Calu3 (cell line): ENCODE data around the gene CDK5RAP1. TPM values are rescaled to one million over a fixed set of nuclear protein-coding genes. Genes with fewer than 3 reads are reported as not detected.

ENCODE experiments used
- Bru-seq: library from RNA; stranded (reverse); fragments of 400-500 nt; gene quantifications from one replicate; lab custom pipeline; 2021; lab: Mats Ljungman, UMichigan
- BruChase-seq, 2 experiments: library from RNA; stranded (reverse); fragments of 400-500 nt; gene quantifications; one replicate each; lab custom pipeline; 2021; lab: Mats Ljungman, UMichigan
- BruUV-seq: library from RNA; stranded (reverse); fragments of 400-500 nt; replicated peaks from 2 replicates; lab custom pipeline; 2021; lab: Mats Ljungman, UMichigan
- CTCF ChIA-PET: fragments of 300-600 bp; sonication (Branson Sonifier 250); formaldehyde crosslinking; loops from one replicate; lab custom pipeline; 2022; ENCODE audit warnings: antibody characterized with exemption; lab: Charles Lee
- DNase-seq: peaks from one replicate; pipeline ENCODE4 v3.0.0; 2022
- H3K27ac Mint-ChIP-seq: one replicate; pipeline ENCODE4 v1.8.0; 2022; ENCODE audit warnings: mixed read lengths; ENCODE audit not compliant: unreplicated experiment
- H3K27me3 Mint-ChIP-seq: one replicate; pipeline ENCODE4 v1.8.0; 2022; ENCODE audit warnings: mixed read lengths; ENCODE audit not compliant: unreplicated experiment
- H3K36me3 Mint-ChIP-seq: one replicate; pipeline ENCODE4 v1.8.0; 2022; ENCODE audit warnings: mild to moderate bottlenecking, moderate library complexity, mixed read lengths; ENCODE audit not compliant: insufficient read depth, unreplicated experiment
- H3K4me1 Mint-ChIP-seq: one replicate; pipeline ENCODE4 v1.8.0; 2022; ENCODE audit warnings: mild to moderate bottlenecking, low read depth, mixed read lengths; ENCODE audit not compliant: unreplicated experiment
- H3K4me3 Mint-ChIP-seq: one replicate; pipeline ENCODE4 v1.8.0; 2022; ENCODE audit warnings: mild to moderate bottlenecking, low read depth, moderate library complexity, mixed read lengths; ENCODE audit not compliant: unreplicated experiment
- H3K9me3 Mint-ChIP-seq: one replicate; pipeline ENCODE4 v1.8.0; 2022; ENCODE audit warnings: low read depth, mixed read lengths; ENCODE audit not compliant: unreplicated experiment
- CTCF ChIP-seq: fragments of 200-600 bp; IDR thresholded peaks from one replicate; pipeline ENCODE4 v1.8.0; 2022; ENCODE audit warnings: antibody characterized with exemption; ENCODE audit not compliant: unreplicated experiment
- intact Hi-C: fragments of 100-400 bp; cut with micrococcal nuclease; formaldehyde crosslinking; loops from one replicate; pipeline ENCODE4 v1.10.0; 2022; ENCODE audit not compliant: unreplicated experiment
- long read RNA-seq: library from polyadenylated mRNA; stranded (forward); transcript quantifications from one replicate; pipeline ENCODE4 v2.0.0, GENCODE V29; 2022
- total RNA-seq: library from RNA; stranded (reverse); gene quantifications from 2 replicates; pipeline ENCODE4 v1.2.3, GENCODE V29; 2022

The CDK5RAP1 gene
- total RNA-seq, result 63.6 and 65.8 TPM in 2 replicates
- Bru-seq, nascent RNA, result percentile 86 among the genes with signal in this experiment
- BruChase-seq, experiment 1, labeled RNA remaining after a 6-hour chase, result percentile 85 among the genes with signal in this experiment
- BruChase-seq, experiment 2, labeled RNA remaining after a 2-hour chase, result percentile 86 among the genes with signal in this experiment
- long read RNA-seq, transcript CDK5RAP1-202 (14 exons, 2,122 nt), result major isoform, 75 of 125 reads
- long read RNA-seq, partial matches to known transcripts, result 3 of 125 reads
- long read RNA-seq, other reads (novel, unspliced or antisense), result 41 of 125 reads

GRCh38 chr20:33401184-33401920 lies at the start of gene CDK5RAP1:
Gene CDK5RAP1 (minus strand): TSS chr20:33401519. CDS start chr20:33397064, 4,455 bp downstream.
- Mint-ChIP-seq H3K36me3 (peaks cover 26% of the 10 kb centered on the region), H3K27me3 (no peaks in the 10 kb centered on the region), H3K4me1 (peaks cover 19% of the 10 kb centered on the region), H3K27ac (peak within 1 kb of the TSS; percentile 64), H3K4me3 (peak within 1 kb of the TSS; percentile 99), H3K9me3 (no peaks in the 10 kb centered on the region)
- intact Hi-C loops, result loop anchor here (1.0 to 5.0 kb wide), 2 partner anchors 43 to 266 kb away; partner anchors contain the start of gene ACTL10
- CTCF ChIA-PET, result interaction anchor here (0.5 to 2.6 kb wide), 10 partner anchors 10 to 537 kb away, joined by 3 to 13 read pairs (median 4); partner anchors contain the start of genes ACTL10 and SNTA1
- TF ChIP-seq CTCF, result no peak
- BruUV-seq, result no TSS peak
- DNase-seq, result peak; percentile 91

GRCh38 chr20:33450867-33451266 lies 49.5 kb upstream of the CDK5RAP1 start:
- no peak for TF ChIP-seq CTCF
- H3K27ac Mint-ChIP-seq, result no peak overlapping the region
- peak; percentile 75 for DNase-seq
- intact Hi-C loops, result no loop called here
- H3K27me3 Mint-ChIP-seq, result no peaks in the 10 kb centered on the region
- H3K36me3 Mint-ChIP-seq, result no peaks in the 10 kb centered on the region
- CTCF ChIA-PET, result interaction anchor here (0.7 kb wide), 1 partner anchor 213 kb away, joined by 3 read pairs; no protein-coding TSS in a partner anchor
- no TSS peak for BruUV-seq
- no peaks in the 10 kb centered on the region for H3K9me3 Mint-ChIP-seq
- no peaks in the 10 kb centered on the region for H3K4me1 Mint-ChIP-seq
- no peak overlapping the region for H3K4me3 Mint-ChIP-seq

GRCh38 chr20:33445881-33446625 lies 44.7 kb upstream of the CDK5RAP1 start:
- H3K27ac Mint-ChIP-seq, result no peak overlapping the region
- CTCF ChIA-PET, result interaction anchor here (0.7 to 1.0 kb wide), 2 partner anchors 206 to 298 kb away, joined by 3 read pairs; no protein-coding TSS in a partner anchor
- H3K27me3 Mint-ChIP-seq, result no peaks in the 10 kb centered on the region
- H3K4me3 Mint-ChIP-seq, result no peak overlapping the region
- no TSS peak for BruUV-seq
- DNase-seq, result no peak
- intact Hi-C loops, result no loop called here
- no peaks in the 10 kb centered on the region for H3K9me3 Mint-ChIP-seq
- H3K4me1 Mint-ChIP-seq, result peaks cover 16% of the 10 kb centered on the region
- peaks cover 20% of the 10 kb centered on the region for H3K36me3 Mint-ChIP-seq
- TF ChIP-seq CTCF, result no peak
